Spleen (tissue), 11 donors: Measurements from ENCODE around the gene TCHP. TPM values are rescaled to one million over a fixed set of nuclear protein-coding genes. Genes with fewer than 3 reads are reported as not detected.
"Not testable (repeated sequence)": the region's sequence is repeated elsewhere in the genome, so short reads cannot be mapped to it uniquely, and the experiment has no call there.

Experiments
- DNase-seq: peaks from one replicate; pipeline ENCODE4 v3.0.0-alpha.2; 2020
- H3K27ac ChIP-seq, 8 donors: fragments of 200-600 bp; sonication (generic) in 7 of 8; 1 replicate in 4 of 8; 2 replicates in 4 of 8; pipeline versions ENCODE4 v1.5.0 to v1.8.0; 2016 to 2021; ENCODE audit warnings: inconsistent platforms in 4 of 8, mild to moderate bottlenecking in 4 of 8, moderate library complexity in 1 of 8
- H3K27me3 ChIP-seq, 7 donors: fragments of 200-600 bp; sonication (generic) in 6 of 7; replicated peaks in 1 of 7; 1 replicate in 4 of 7; 2 replicates in 3 of 7; pipeline versions ENCODE4 v1.5.0 to v1.8.0; 2016 to 2021; ENCODE audit warnings: inconsistent platforms in 3 of 7, mild to moderate bottlenecking in 1 of 7
- H3K36me3 ChIP-seq, 6 donors: fragments of 200-600 bp; sonication (generic) in 5 of 6; 1 replicate in 4 of 6; 2 replicates in 2 of 6; pipeline versions ENCODE4 v1.5.0 to v1.8.0; 2016 to 2021; ENCODE audit warnings: inconsistent platforms in 2 of 6
- H3K4me1 ChIP-seq, 6 donors: fragments of 200-600 bp; sonication (generic) in 5 of 6; 1 replicate in 3 of 6; 2 replicates in 3 of 6; pipeline versions ENCODE4 v1.5.0 to v1.8.0; 2016 to 2021; ENCODE audit warnings: inconsistent platforms in 3 of 6
- H3K4me3 ChIP-seq, 8 donors: fragments of 200-600 bp; sonication (generic) in 7 of 8; 1 replicate in 4 of 8; 2 replicates in 4 of 8; pipeline versions ENCODE4 v1.5.0 to v1.8.0; 2016 to 2021; ENCODE audit warnings: inconsistent platforms in 4 of 8, mild to moderate bottlenecking in 4 of 8, moderate library complexity in 2 of 8
- H3K9me3 ChIP-seq, 8 donors: fragments of 200-600 bp; sonication (generic) in 7 of 8; 1 replicate in 4 of 8; 2 replicates in 4 of 8; pipeline versions ENCODE4 v1.5.0 to v1.8.0; 2016 to 2021; ENCODE audit warnings: inconsistent platforms in 4 of 8
- POLR2A ChIP-seq, 3 donors: fragments of 450-650 bp; IDR thresholded peaks; one replicate each; pipeline ENCODE4 v1.5.1; 2017; ENCODE audit warnings: antibody characterized with exemption in 3 of 3, mild to moderate bottlenecking in 1 of 3
- POLR2AphosphoS5 ChIP-seq, 3 donors: sonication (generic); formaldehyde crosslinking; IDR thresholded peaks; one replicate each; pipeline ENCODE4 v1.5.1; 2017; ENCODE audit warnings: antibody characterized with exemption in 3 of 3
- WGBS, 5 donors: extraction: QIAGEN DNeasy Blood & Tissue Kit in 3 of 5; methylation state at CpG; one replicate each; pipeline versions ENCODE4 v1.1.5 to v1.1.7; 2013 to 2018; 5-methylcytosine and 5-hydroxymethylcytosine counted together
- intact Hi-C: fragments of 100-400 bp; cut with DNase I; formaldehyde crosslinking; loops from one replicate; pipeline ENCODE4 v1.15.0; 2023; ENCODE audit warnings: low total_unique reads
- polyA plus RNA-seq, 3 donors: library from polyadenylated mRNA; stranded (reverse); fragments of 200-250 nt; gene quantifications; one replicate each; pipeline ENCODE4 v1.2.1, GENCODE V29; 2013
- total RNA-seq, 7 donors: library from RNA; depleted of rRNA in 3 of 7; stranded (reverse); fragments of >200 nt in 3 of 7; fragmentation: NEBNext Ultra II Directional in 4 of 7; extraction: Animal tissue kit (Norgen Biotek cat#: 25700) in 4 of 7; gene quantifications; one replicate each; pipeline versions ENCODE4 v1.1.0 to v1.2.1, GENCODE V29; 2016 to 2021
- TF ChIP-seq, protein P1 (sequence below), 11 experiments: fragments of 200-600 bp in 7 of 11; fragments of 450-650 bp in 4 of 11; sonication (generic) in 4 of 11; IDR thresholded peaks in 8 of 11; conservative IDR thresholded peaks in 3 of 11; 1 replicate in 7 of 11; 2 replicates in 4 of 11; pipeline versions ENCODE4 v1.4.0 to v1.8.0; 2016 to 2021; ENCODE audit warnings: antibody characterized with exemption in 11 of 11, inconsistent platforms in 4 of 11, mild to moderate bottlenecking in 1 of 11
- donor health status: healthy with polysubstance abuse.
- donor health status: DM: no; HTN: no; CAD: no; lungs with moderate emphysema.
- donor health status: DM: no; HTN: no; CAD: no.
- donor health status: Bipolar disorder and iron deficiency.
- donor health status: healthy.
- donor health status: DM: no; HTN: no; CAD: no.
- donor health status: DM: yes; HTN: yes; CAD: no.

Gene TCHP
- total and polyA plus RNA-seq, 10 donors: 7.3 to 35.9 (median 24.5) TPM

DNA sequence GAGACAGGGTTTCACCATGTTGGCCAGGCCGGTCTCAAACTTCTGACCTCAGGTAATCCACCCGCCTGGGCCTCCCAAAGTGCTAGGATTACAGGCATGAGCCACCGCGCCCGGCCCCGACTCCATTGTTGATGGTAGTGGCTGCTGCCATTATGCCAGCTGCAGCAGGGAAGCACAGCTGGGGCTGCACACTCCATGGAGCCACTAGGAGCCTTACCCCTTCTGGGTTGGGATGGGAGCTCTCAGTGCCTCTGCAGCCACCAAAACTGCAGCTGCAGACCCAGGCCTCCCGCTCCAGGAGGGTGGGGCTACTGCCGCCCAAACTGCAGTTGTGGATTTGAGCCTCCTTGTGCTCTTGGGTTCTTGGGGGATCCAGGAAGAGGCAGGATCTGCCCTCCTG, 25.9 kb downstream of the TCHP start:
- TF ChIP-seq POLR2AphosphoS5 (IDR thresholded peaks at IDR 0.05) (no peak), POLR2A (IDR thresholded peaks at IDR 0.05) (no peak)
- TF ChIP-seq, protein P1, sequence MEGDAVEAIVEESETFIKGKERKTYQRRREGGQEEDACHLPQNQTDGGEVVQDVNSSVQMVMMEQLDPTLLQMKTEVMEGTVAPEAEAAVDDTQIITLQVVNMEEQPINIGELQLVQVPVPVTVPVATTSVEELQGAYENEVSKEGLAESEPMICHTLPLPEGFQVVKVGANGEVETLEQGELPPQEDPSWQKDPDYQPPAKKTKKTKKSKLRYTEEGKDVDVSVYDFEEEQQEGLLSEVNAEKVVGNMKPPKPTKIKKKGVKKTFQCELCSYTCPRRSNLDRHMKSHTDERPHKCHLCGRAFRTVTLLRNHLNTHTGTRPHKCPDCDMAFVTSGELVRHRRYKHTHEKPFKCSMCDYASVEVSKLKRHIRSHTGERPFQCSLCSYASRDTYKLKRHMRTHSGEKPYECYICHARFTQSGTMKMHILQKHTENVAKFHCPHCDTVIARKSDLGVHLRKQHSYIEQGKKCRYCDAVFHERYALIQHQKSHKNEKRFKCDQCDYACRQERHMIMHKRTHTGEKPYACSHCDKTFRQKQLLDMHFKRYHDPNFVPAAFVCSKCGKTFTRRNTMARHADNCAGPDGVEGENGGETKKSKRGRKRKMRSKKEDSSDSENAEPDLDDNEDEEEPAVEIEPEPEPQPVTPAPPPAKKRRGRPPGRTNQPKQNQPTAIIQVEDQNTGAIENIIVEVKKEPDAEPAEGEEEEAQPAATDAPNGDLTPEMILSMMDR (IDR thresholded peaks at IDR 0.05 in 8 of 11, conservative IDR thresholded peaks at IDR 0.05 in 3 of 11): no peak
- WGBS, 5 donors: 94 to 98% (median 96%) methylated on average over 2 to 8 of the region's 8 CpGs
- H3K27ac ChIP-seq: no peak overlapping the region
- H3K4me3 ChIP-seq: no peak overlapping the region
- no peak for DNase-seq
- H3K36me3 ChIP-seq: peaks cover 0 to 100% (median 47%) of the 10 kb centered on the region in 6 donors
- intact Hi-C loops: loop anchor here (5.0 kb wide), 1 partner anchor 74 kb away; no protein-coding TSS in a partner anchor
- H3K4me1 ChIP-seq: peaks cover 0 to 14% (median 6%) of the 10 kb centered on the region in 6 donors
- no peaks in the 10 kb centered on the region for H3K9me3 ChIP-seq
- H3K27me3 ChIP-seq: no peaks in the 10 kb centered on the region

DNA sequence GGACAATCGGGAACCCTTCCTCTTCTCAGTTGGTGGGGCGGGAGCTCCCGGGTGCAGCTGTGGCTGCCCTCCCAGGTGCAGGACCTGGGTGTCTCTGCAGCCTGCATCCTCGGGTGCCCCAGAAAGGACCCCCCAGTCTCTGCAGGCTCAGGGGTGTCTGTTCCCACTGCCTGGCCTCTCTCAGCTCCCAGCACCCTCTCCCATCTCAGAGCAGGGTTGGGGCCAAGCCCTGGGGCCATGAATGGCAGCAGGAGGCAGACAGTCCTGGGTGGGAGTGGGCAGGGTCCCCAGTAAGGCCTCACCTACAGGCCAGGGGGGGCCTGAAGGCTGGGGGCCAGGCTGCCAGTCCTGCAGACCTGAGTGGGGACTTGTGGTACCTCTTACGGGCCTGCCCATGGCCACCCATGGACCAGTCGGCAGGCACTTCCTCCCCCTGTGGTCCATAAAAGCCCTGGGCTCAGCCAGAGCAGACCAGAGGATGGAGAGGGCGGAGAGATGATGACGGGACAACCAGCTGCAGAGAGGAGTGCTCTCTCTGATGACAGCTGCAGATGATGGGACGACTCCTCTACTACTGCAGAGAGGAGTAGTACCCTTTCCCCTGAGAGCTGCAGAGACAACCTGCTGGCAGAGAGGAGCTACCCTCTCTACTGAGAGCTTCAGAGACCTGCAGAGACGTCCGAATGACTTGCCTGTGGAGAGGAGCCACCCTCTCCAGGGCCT, 26.6 kb downstream of the TCHP start:
- H3K9me3 ChIP-seq: no peaks in the 10 kb centered on the region
- 83 to 92% (median 89%) methylated on average over 8 to 11 of the region's 11 CpGs for WGBS, 5 donors
- no peak overlapping the region for H3K4me3 ChIP-seq
- intact Hi-C loops: loop anchor here (5.0 kb wide), 1 partner anchor 74 kb away; no protein-coding TSS in a partner anchor
- no peaks in the 10 kb centered on the region for H3K27me3 ChIP-seq
- TF ChIP-seq, protein P1 (IDR thresholded peaks at IDR 0.05 in 8 of 11, conservative IDR thresholded peaks at IDR 0.05 in 3 of 11): no peak
- peak in 2 of 3 donors; percentile 24 to 34 for TF ChIP-seq POLR2AphosphoS5 (IDR thresholded peaks at IDR 0.05)
- H3K36me3 ChIP-seq: peaks cover 0 to 100% (median 49%) of the 10 kb centered on the region in 6 donors
- peak overlapping the region in 1 of 8 donors; percentile 21 for H3K27ac ChIP-seq
- H3K4me1 ChIP-seq: peaks cover 0 to 17% (median 7%) of the 10 kb centered on the region in 6 donors
- no peak for DNase-seq

DNA sequence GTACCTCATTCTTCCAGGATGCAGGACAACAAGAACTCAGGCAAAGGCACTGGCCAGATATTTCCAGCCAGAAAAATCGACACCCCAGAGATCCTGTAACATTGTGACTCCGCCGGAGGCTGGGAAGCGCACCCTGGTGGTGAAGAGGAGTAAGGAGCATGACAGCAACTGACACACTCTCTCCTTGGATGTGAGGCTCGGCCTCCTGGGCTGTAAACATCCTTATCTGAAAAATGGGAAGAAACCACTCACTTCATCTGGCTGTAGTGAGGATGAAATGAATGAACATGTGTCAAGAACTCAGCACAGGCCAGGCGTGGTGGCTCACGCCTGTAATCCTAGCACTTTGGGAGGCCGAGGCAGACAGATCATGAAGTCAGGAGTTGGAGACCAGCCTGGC, 27.5 kb downstream of the TCHP start:
- TF ChIP-seq, protein P1 (IDR thresholded peaks at IDR 0.05 in 8 of 11, conservative IDR thresholded peaks at IDR 0.05 in 3 of 11): peak; percentile 33 to 77 (median 63)
- TF ChIP-seq POLR2A (IDR thresholded peaks at IDR 0.05): no peak
- peak in 2 of 3 donors; percentile 11 to 30 for TF ChIP-seq POLR2AphosphoS5 (IDR thresholded peaks at IDR 0.05)
- intact Hi-C loops: loop anchor here (5.0 kb wide), 1 partner anchor 75 kb away; no protein-coding TSS in a partner anchor
- Histone ChIP-seq H3K36me3 (peaks cover 0 to 100% (median 58%) of the 10 kb centered on the region in 6 donors), H3K27me3 (no peaks in the 10 kb centered on the region), H3K27ac (peak overlapping the region in 3 of 8 donors; percentile 55 to 66 (median 66)), H3K9me3 (no peaks in the 10 kb centered on the region), H3K4me3 (no peak overlapping the region), H3K4me1 (peaks cover 0 to 18% (median 7%) of the 10 kb centered on the region in 6 donors)
- WGBS, 5 donors: 74 to 80% (median 75%) methylated on average over 8 of the region's 8 CpGs
- no peak for DNase-seq

DNA sequence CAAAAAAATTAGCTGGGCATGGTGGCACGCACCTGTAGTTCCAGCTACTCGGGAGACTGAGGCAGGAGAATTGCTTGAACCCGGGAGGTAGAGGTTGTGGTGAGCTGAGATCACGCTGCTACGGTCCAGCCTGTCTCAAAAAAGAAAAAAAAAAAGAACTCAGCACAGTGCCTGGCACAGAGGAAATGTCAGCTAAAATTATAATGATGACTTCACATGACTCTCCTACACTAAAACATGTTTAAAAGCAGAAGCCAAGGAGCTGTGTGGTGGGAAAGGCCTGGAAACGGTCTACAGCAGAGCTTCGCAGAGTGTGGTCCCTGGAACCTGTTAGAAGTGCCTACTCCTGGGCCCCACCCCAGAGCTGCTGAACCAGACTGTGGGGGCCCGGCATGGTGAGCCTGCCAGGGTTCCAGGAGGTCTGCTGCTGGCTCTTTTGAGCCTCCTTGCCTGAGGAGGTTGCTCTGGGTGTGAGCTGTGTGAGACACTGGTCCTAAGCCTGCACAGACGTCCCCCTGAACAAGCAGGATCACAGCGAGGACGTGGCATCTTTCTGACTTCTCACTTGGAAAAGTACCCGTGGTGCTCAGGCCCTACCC, 28.1 kb downstream of the TCHP start:
- Histone ChIP-seq H3K4me3 (no peak overlapping the region), H3K9me3 (no peaks in the 10 kb centered on the region), H3K27ac (peak overlapping the region in 5 of 8 donors; percentile 5 to 72 (median 66)), H3K4me1 (peaks cover 0 to 20% (median 7%) of the 10 kb centered on the region in 6 donors), H3K36me3 (peaks cover 0 to 100% (median 61%) of the 10 kb centered on the region in 6 donors), H3K27me3 (no peaks in the 10 kb centered on the region)
- TF ChIP-seq, protein P1 (IDR thresholded peaks at IDR 0.05 in 8 of 11, conservative IDR thresholded peaks at IDR 0.05 in 3 of 11): no peak
- TF ChIP-seq POLR2A (IDR thresholded peaks at IDR 0.05) (no peak), POLR2AphosphoS5 (IDR thresholded peaks at IDR 0.05) (peak in 1 of 3 donors; percentile 27)
- 84 to 96% (median 92%) methylated on average over 12 of the region's 12 CpGs for WGBS, 5 donors
- no peak for DNase-seq
- intact Hi-C loops: loop anchor here (5.0 kb wide), 1 partner anchor 76 kb away; no protein-coding TSS in a partner anchor

DNA sequence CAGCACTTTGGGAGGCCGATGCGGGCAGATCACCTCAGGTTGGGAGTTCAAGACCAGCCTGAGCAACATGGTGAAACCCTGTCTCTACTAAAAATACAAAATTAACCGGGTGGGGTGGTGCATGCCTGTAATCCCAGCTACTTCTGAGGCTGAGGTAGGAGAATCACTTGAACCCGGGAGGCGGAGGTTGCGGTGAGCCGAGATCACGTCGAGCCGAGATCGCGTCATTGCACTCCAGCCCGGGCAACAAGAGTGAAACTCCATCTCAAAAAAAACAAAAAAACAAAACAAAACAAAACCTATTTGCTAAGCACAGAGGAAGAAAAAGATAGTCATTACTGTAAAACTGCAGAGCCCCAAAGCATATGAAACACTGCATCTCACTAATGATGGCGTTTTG, 29.3 kb downstream of the TCHP start:
- H3K27me3 ChIP-seq, H3K9me3 ChIP-seq, DNase-seq, H3K4me3 ChIP-seq: not testable (repeated sequence)
- Histone ChIP-seq H3K4me1 (peaks cover 0 to 32% (median 8%) of the 10 kb centered on the region in 6 donors), H3K27ac (peak overlapping the region in 6 of 8 donors; percentile 43 to 72 (median 60)), H3K36me3 (peaks cover 0 to 100% (median 72%) of the 10 kb centered on the region in 6 donors)
- 84 to 95% (median 92%) methylated on average over 14 of the region's 14 CpGs for WGBS, 5 donors
- intact Hi-C loops: loop anchor here (5.0 kb wide), 1 partner anchor 77 kb away; no protein-coding TSS in a partner anchor
